GM18526 (cell line): ENCODE results near the gene ITPR1.

Experiments used
- POLR2A ChIP-seq: IDR thresholded peaks from 3 replicates; pipeline ENCODE4 v1.6.1; 2011; ENCODE audit not compliant: insufficient read length; ENCODE audit errors: extremely low read depth

ITPR1 gene

GRCh38 chr3:4894891-4895530 is 401.9 kb downstream of the ITPR1 start:
- TF ChIP-seq POLR2A, result no peak

GRCh38 chr3:4895838-4896237 is 402.7 kb downstream of the ITPR1 start:
- no peak for TF ChIP-seq POLR2A
